DMS153 treated with DMSO at 0.1 percent for 48 hours (cell line): ENCODE results near the gene ZSCAN1.

Experiments
- DNase-seq: peaks from one replicate; lab custom pipeline; 2025; ENCODE audit not compliant: unreplicated experiment; lab: John Stamatoyannopoulos, UW

ZSCAN1 gene

DNA sequence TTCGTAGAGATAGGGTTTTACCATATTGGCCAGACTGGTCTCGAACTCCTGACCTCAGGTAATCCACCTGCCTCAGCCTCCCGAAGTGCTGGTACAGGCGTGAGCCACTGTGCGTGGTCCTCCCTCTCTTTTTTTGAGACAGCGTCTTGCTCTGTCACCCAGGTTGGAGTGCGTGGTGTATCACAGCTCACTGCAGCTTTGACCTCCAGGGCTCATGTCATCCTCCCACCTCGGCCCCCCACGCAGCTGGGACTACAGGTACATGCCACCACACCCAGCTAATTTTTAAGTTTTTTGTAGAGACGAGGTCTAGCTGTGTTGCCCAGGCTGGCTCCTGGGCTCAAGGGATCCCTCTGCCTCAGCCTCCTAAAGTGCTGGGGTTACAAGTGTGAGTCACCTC is 46.0 kb downstream of the ZSCAN1 start:
- DNase-seq = no peak

DNA sequence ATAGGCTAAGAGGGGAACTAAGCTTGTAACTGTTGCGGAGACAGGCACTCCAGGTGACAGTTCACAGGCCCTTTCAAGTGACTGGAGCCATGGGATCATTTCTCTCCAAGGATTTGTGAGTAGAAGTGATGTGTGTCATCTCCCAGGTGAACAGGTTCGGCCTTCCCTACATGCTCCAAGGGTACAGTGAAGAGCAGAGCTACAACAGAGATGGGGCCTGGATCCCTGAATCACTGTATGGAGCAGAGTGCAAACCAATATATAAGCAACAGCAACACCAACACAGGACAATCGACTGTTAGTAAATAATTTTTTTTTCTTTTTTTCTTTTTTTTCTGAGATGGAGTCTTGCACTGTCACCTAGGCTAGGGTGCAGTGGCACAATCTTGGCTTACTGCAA is 49.2 kb downstream of the ZSCAN1 start:
- no peak for DNase-seq

DNA sequence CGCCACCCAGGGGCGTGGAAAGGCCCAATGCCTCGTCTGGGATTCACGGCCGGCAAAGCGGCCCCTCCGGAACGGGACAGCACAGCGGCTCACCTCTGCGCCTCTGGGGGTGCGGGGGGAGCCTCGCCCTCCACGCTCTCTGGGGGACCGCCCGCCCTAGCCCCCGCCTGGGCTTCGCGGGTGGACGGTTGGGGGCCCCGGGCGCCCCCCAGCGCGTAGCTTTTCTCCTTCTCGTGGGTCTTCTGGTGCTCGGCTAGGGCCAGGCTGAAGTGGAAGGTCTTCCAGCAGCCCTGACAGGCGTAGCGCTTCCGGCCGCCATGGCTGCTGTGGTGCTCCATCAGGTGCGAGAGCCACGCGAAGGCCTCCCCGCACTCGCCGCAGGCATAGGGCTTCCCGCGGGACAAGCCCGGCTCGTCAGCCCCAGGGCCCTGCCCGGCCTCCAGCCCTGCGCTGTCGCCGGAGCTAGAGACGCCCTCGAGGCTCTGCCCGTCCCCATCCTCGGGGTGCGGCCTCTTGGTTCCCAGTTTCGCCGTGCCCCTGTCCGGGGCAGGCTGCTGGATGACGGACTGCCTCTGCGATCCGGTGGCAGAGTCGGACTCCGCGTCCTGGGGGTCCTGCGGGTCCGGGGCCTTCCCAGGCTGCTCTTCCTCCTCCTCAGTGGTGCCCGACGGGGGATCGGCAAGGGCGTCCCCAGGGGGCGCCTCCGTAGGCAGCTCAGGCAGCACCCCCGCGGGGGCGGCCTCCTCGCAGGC is 50.9 kb downstream of the ZSCAN1 start:
- DNase-seq = no peak

DNA sequence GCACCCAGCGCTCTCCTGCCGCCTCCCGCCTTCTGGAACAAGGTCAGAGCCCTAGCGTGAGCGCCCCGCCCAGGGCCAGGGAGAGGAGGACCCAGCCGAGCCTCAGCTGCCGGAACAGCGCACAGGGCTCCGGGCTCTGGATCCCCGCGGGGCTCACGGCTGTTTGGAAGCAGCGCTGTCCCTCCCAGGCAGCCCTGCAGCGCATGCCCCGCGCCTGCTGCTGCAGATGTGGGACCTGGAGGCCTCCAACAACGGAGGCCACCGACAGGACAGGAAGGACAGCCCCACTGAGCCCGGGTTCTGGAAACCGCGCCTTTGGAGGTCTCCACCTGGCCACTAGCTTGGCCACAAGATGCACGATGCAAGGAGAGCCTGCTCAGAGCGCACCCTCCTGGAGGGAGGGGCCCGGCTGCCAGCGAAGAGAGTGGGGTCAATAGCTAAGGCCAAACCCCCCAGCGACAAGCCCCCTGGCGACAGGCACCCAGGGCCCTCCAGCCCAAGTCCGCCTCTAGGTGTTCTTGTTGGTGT is 51.6 kb downstream of the ZSCAN1 start:
- DNase-seq = no peak

DNA sequence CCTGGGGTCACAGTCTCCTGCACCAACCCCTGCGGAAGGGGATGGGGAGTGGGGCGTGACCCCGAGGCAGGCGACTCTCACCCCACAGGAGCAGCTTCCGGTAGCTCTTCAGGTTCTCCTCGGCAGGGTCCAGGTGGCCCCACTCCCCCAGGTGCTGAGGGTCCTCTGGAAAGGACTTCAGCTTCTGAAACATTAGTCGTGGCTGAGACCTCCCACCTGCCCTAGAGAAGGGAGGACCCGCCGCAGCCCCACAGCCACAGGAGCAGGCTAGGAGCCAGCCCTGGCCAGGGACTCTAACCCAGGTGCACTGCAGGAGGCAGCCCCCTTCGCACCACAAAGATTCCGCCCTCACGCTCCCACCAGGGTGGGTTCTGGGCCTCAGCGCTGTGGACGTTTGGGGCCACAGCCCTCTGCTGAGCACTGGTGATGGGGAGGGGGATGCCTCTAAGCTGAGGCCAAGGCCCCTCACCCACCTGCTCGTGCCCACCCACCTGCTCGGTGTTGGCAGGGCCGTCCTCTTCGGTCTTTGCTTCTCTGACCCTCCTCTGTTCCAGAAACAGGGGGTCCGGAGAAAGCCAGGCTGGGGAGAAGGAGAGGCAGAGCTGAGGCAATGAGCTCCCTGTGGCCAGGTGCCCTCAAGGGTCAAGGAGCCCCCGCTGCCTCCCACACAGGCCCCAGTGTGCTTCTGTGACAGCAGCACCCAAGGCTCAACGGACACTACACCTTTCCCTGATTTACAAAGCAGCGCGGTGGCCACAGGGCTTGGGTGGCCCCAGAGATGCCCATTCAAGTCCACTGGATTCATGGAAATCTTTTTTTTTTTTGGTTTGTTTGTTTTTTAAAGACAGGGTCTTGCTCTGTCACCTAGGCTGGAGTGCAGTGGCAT is 53.2 kb downstream of the ZSCAN1 start:
- DNase-seq = no peak

DNA sequence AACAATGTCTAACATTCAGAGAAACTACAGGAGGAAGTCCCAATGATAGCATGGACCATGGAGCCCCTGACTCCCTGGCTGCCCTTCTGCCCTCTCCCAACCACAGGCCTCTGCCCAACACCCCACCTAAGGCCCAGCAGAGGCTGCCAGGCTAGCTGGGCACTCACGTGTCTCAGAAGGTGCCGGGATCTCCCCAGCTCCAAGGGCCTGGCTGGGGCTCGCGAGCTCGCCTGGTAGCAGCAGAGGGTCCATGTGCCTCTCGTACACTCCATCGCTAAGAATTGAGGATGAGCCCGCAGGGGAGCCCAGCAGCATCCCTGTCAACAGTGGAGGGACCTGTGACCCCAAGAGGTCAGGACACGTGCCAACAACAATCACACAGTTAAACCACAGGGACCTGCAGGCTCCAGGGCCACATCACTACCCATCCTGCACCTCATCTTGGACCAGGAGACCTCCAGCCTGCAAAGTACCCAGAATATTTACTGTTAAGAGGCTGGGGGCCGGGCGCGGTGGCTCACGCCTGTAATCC is 54.8 kb downstream of the ZSCAN1 start:
- DNase-seq = no peak

DNA sequence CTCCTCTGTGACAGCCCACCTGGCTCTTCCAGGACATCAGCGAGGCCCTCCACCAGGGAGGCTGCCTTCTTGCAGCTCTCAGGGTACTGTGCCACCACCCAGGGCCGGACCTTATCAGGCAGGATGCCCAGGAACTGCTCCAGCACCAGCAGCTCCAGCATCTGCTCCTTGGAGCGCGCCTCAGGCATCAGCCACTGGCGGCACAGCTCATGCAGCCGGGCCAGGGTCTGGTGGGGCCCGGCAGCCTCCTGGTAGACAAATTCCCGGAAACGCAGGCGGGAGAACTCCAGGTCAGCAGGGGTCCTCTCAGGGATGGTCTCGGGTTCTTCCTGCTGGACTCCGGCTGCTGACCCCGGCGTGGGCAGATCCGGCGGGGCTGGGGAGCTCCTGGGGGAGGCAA is 56.0 kb downstream of the ZSCAN1 start:
- DNase-seq = no peak

DNA sequence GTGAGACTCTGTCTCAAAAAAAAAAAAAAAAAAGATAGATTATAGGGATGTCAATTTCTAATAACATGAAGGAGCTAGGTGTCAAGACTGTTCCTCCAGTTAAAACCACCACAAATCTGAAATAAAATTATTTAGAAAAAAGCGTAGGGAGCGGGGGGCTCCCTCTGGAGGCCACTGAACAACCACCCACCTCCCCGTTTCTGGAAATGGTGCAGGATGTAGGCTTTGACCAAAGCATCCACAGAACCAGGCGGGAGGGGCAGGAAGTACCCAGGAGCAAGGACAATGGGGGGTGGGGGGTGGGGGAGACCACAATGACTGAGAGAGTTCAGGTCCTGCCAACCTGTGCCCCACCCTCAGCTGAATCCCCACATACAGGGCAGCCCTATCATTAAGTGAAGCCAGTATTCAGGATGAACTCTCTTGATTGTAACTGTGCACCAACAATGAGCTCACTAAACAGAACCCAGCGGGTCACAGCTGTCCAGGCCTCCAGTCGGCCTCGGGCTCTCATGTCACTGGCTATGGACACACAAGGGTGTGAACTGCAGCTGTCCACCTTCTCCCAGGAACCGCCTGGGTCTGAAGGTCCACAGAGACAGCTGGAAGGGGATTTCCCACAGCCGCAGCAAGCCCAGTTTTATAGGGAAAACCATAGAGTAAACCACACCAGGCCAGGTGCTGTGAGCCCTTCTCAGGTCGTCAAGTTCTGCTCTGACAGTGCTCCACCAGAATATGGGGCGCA is 57.6 kb downstream of the ZSCAN1 start:
- DNase-seq = no peak

DNA sequence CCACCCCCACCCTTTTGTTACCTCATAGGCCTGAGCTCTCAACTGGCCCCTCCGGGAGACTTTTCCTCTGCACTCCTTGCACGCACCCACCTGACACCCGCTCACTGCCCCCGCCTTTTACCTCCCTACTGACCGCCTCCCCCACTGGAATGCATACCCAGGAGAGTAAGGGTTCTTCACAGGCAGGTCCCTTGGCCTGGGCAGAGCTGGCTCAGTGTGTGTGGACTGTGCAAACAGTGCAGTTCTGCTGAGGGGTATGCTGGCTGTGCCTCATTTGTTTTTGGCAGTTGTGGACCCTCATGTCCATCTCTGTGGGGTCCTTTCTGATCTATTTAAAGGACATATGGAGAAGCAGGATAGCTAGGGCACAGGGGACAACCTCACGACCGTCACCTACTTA is 59.2 kb downstream of the ZSCAN1 start:
- DNase-seq = no peak

DNA sequence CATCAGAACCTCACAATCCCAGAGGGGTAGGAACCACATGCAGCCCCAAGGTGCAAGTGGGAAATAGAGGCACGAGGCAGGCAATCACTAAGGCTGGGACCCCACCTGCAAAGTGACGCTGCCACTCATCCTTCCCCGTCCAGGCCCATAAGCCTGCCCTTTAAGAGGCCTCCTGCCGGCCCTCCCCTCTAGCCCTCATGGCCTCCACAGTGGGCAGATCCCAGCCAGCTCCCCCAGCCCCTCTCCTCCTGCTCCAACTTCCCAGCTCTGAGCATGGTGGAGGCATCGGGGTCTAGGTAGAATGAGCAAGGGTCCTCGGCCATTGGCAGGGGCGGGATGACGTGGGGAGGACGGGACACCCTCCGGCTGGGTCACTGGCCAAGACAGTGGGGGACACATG is 61.5 kb downstream of the ZSCAN1 start:
- DNase-seq = no peak

DNA sequence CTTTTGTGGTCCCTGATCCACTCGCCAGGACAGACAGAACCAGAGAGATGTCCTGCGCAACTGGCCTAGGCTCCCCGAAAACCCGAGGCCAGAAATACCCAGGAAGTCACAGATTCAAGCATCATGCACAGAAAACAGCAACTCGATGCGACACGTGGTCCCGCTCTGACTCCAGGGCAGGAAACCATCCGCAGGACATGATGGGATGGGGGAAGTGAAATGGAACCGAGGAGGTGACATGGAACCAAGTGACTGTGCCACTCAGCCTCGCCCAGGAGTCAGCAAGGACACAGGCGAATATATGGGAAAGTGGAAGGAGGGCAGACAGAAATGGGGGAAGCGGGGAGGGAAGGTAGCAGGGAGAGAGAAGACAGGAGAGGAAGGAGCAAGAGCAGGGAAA is 63.1 kb downstream of the ZSCAN1 start:
- DNase-seq = no peak

DNA sequence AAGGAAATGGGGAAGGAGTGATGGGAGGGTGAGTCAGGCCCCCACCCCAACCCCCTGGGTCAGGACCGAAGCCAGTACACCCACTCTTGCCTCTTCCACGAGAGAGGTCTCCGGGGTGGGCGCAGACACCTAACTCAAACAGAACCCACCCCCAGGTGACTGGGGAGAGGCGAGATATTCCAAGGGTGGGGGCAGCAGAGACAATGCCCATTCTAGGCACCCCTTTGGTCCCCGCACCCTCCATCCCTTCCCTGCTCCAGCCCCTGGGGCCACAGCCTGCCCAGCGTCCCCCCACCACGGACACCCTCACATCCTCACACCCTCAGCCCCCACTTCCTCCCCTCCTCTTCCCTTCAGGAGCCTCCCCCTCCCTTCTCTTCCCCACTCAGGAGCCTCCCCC is 63.5 kb downstream of the ZSCAN1 start:
- no peak for DNase-seq

DNA sequence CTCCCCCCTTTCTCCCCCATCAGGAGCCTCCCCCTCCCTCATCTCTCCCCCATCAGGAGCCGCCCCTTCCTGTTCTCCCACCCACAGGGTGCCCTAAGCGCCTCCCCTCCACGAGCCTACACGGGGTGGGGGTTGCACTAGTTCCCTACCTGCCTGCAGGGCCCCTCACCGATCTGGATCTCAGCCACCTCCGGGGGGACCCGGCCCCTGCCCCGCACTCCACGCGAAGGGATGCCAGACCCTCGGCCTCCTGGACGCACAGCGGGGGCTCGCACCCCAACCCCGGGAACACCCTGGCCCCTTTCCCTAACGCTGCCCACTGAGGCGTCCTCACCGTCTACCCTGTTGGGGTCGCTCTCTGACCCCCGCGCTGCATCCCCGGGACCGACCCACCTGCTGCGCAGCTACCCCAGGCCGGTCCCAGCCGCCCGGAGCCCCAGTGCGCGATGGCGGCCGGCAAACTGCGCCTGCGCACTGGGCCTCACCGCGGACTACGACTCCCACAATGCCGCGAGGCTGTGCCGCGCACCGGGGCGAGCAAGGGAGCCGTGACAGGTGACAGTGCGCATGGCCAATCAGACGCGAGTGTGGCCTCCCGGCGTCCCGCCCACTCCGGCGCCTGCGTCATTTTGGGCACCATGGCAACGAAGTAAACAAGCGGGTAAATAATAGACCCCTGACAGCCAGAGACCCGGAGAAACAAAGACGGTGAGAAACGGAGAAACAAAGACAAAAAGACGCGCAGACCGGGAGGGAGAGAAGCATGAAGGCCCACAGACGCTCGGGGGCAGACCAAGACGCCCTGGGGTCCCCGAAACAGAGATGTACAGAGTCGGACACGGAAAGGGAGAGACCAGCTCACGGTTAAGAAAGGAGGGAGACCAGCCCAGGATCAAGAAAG is 64.2 kb downstream of the ZSCAN1 start, which contains the start of gene ZSCAN18:
Gene ZSCAN18, minus strand, starts transcription at position 451 of the 901 bp plus-strand sequence. CDS start 7,964 bp downstream, outside the sequence.
- DNase-seq = peak; percentile 35

DNA sequence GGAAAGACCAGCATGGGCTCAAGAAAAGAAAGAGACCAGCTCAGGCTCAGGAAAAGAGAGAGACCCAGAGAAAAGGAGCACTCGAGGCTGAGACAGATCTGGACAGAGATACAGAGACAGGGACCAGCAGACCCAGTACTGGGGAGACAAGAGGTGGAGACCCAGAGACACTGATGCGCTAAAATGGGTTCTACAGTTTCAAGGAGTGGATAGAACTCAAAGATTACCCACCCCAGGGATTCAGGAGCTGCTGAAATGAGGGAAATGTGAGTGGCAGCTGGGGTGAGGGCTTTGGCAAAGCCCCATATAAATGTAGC is 64.8 kb downstream of the ZSCAN1 start:
- DNase-seq = no peak
